Endothelial cell of umbilical vein (primary cell): Measurements from ENCODE around the gene SHC4. TPM values are rescaled to one million over a fixed set of nuclear protein-coding genes. Genes with fewer than 3 reads are reported as not detected.

Source experiments
- BruUV-seq: library from RNA; stranded (reverse); fragments of 400-500 nt; replicated peaks from 2 replicates; lab custom pipeline; 2021; lab: Mats Ljungman, UMichigan
- CTCF ChIA-PET: fragments of 300-600, 350-600 bp; sonication (Branson Sonifier 250); formaldehyde crosslinking; loops from one replicate; lab custom pipeline; 2021; ENCODE audit warnings: antibody characterized with exemption, inconsistent platforms; lab: Charles Lee
- POLR2A ChIA-PET: fragments of 300-600, 350-600 bp; sonication (Branson Sonifier 250); formaldehyde crosslinking; loops from one replicate; lab custom pipeline; 2021; ENCODE audit warnings: antibody characterized with exemption, inconsistent platforms; lab: Charles Lee
- DNase-seq: peaks from one replicate; pipeline ENCODE4 v3.0.0-alpha.2; 2011; ENCODE audit warnings: low read depth, low spot score
- FAIRE-seq: peaks from 2 replicates; lab custom pipeline; 2011; peaks lifted over from hg19 to GRCh38; lab: Jason Lieb, UNC
- H2AFZ ChIP-seq: 2 replicates; pipeline ENCODE4 v1.6.0; 2012; ENCODE audit warnings: low read depth, low read length, control low read depth, inconsistent platforms
- H3K27ac ChIP-seq: 2 replicates; pipeline ENCODE4 v1.5.1; 2011; ENCODE audit warnings: low read depth, mild to moderate bottlenecking, control low read depth, low read length, moderate library complexity; ENCODE audit not compliant: insufficient read depth
- H3K27me3 ChIP-seq, 2 experiments: 2 replicates each; pipeline versions ENCODE4 v1.6.0 to v1.6.1; 2011; ENCODE audit warnings: low read length in 2 of 2, mixed read lengths in 1 of 2; ENCODE audit not compliant: control insufficient read depth in 2 of 2, insufficient read depth in 2 of 2
- H3K36me3 ChIP-seq, 2 experiments: 2 replicates in 1 of 2; 3 replicates in 1 of 2; pipeline ENCODE4 v1.5.1; 2011; ENCODE audit warnings: low read length in 2 of 2, mild to moderate bottlenecking in 1 of 2, moderate library complexity in 1 of 2; ENCODE audit not compliant: control insufficient read depth in 2 of 2, insufficient read depth in 2 of 2; ENCODE audit errors: extremely low read depth in 1 of 2
- H3K4me1 ChIP-seq: 3 replicates; pipeline ENCODE4 v1.5.1; 2011; ENCODE audit warnings: mild to moderate bottlenecking, low read length; ENCODE audit not compliant: control insufficient read depth, insufficient read depth; ENCODE audit errors: extremely low read depth
- H3K4me2 ChIP-seq: 2 replicates; pipeline ENCODE4 v1.6.1; 2011; ENCODE audit warnings: low read length, control low read depth, mixed read lengths; ENCODE audit not compliant: insufficient read depth
- H3K4me3 ChIP-seq, 3 experiments: fragments of 200-600 bp in 1 of 3; sonication (generic), shearing (Covaris generic) in 1 of 3; replicated peaks in 1 of 3; 2 replicates each; pipeline ENCODE4 v1.5.1; 2011 to 2016; ENCODE audit warnings: control low read depth in 3 of 3, low read length in 3 of 3, mild to moderate bottlenecking in 2 of 3, inconsistent platforms in 1 of 3, low read depth in 1 of 3, moderate library complexity in 1 of 3; ENCODE audit not compliant: insufficient read depth in 1 of 3
- H3K79me2 ChIP-seq: 2 replicates; pipeline ENCODE4 v1.6.0; 2012; ENCODE audit warnings: low read length, inconsistent platforms; ENCODE audit not compliant: control insufficient read depth, insufficient read depth
- H3K9ac ChIP-seq: replicated peaks from 2 replicates; pipeline ENCODE3; 2011; ENCODE audit warnings: low read length, control low read depth; ENCODE audit not compliant: insufficient read depth; ENCODE audit errors: extremely low read depth
- H3K9me1 ChIP-seq: replicated peaks from 3 replicates; pipeline ENCODE4 v1.6.0; 2011; ENCODE audit warnings: mild to moderate bottlenecking, low read length; ENCODE audit not compliant: control insufficient read depth, insufficient read depth; ENCODE audit errors: extremely low read depth
- H3K9me3 ChIP-seq: replicated peaks from 2 replicates; pipeline ENCODE4 v1.5.1; 2012; ENCODE audit warnings: low read length, inconsistent platforms; ENCODE audit not compliant: control insufficient read depth, insufficient read depth
- H4K20me1 ChIP-seq: replicated peaks from 2 replicates; pipeline ENCODE3; 2011; ENCODE audit warnings: mild to moderate bottlenecking, low read length; ENCODE audit not compliant: control insufficient read depth, insufficient read depth; ENCODE audit errors: extremely low read depth
- EZH2 ChIP-seq: IDR thresholded peaks from 2 replicates; pipeline ENCODE4 v1.6.1; 2012; ENCODE audit warnings: borderline replicate concordance, low read depth, mild to moderate bottlenecking, moderate library complexity, low read length, inconsistent platforms; ENCODE audit not compliant: severe bottlenecking
- FOS ChIP-seq: IDR thresholded peaks from 2 replicates; pipeline ENCODE4 v1.6.1; 2011; ENCODE audit warnings: mild to moderate bottlenecking, low read length, moderate library complexity, borderline replicate concordance; ENCODE audit not compliant: insufficient read depth
- GATA2 ChIP-seq: IDR thresholded peaks from 2 replicates; pipeline ENCODE4 v1.7.0; 2011; ENCODE audit warnings: low read depth, mild to moderate bottlenecking, moderate library complexity, mixed read lengths, low read length; ENCODE audit not compliant: insufficient read length, insufficient read depth
- JUN ChIP-seq: IDR thresholded peaks from 2 replicates; pipeline ENCODE4 v1.6.1; 2011; ENCODE audit warnings: borderline replicate concordance, low read depth; ENCODE audit not compliant: insufficient read length, insufficient read depth
- POLR2A ChIP-seq: IDR thresholded peaks from 2 replicates; pipeline ENCODE4 v1.6.1; 2012; ENCODE audit warnings: low read depth, mild to moderate bottlenecking, control low read depth, low read length
- POLR2AphosphoS5 ChIP-seq: IDR thresholded peaks from 2 replicates; pipeline ENCODE4 v1.6.1; 2012; ENCODE audit warnings: low read depth, mild to moderate bottlenecking, control low read depth, low read length, moderate library complexity; ENCODE audit not compliant: insufficient read depth
- dilution Hi-C: fragments of 300-500 bp; cut with MboI; formaldehyde crosslinking; loops from one replicate; pipeline ENCODE4 v1.15.0; 2019; ENCODE audit warnings: low sequenced_read_pairs; ENCODE audit not compliant: extremely low pct_ligation_motif_present
- intact Hi-C: fragments of 100-400 bp; cut with micrococcal nuclease; formaldehyde crosslinking; loops from one replicate; pipeline ENCODE4 v1.10.0; 2022
- polyA plus RNA-seq, 4 experiments: library from polyadenylated mRNA; depleted of rRNA in 3 of 4; stranded (reverse) in 3 of 4; unstranded in 1 of 4; fragments of >200 nt; gene quantifications; 2 replicates each; pipeline versions ENCODE4 v1.2.1 to v1.2.3, GENCODE V29; 2011 to 2012; ENCODE audit warnings: missing spikeins in 1 of 4
- total RNA-seq: library from RNA; stranded (reverse); gene quantifications from 2 replicates; pipeline ENCODE4 v1.2.3, GENCODE V29; 2021
- TF ChIP-seq, protein P1 (sequence below), 2 donors: IDR thresholded peaks; 1 replicate in 1 of 2; 2 replicates in 1 of 2; pipeline ENCODE4 v1.5.1; 2011; ENCODE audit warnings: low read length in 2 of 2, mild to moderate bottlenecking in 2 of 2, moderate library complexity in 2 of 2, control low read depth in 1 of 2, inconsistent platforms in 1 of 2, low read depth in 1 of 2; ENCODE audit not compliant: insufficient read depth in 1 of 2; ENCODE audit errors: extremely low read depth in 1 of 2

SHC4 gene
- total and polyA plus RNA-seq, 2 donors (not counting 3 experiments of a cell fraction or from before 2014, with no cell fraction given): 0.20 TPM; not detected in 1

GRCh38 chr15:48777645-48778330, 185.9 kb downstream of the SHC4 start:
- CTCF ChIA-PET: interaction anchor here (0.8 to 1.2 kb wide), 3 partner anchors 13 to 37 kb away, joined by 3 to 4 read pairs (median 4); no protein-coding TSS in a partner anchor
- no peaks in the 10 kb centered on the region for H3K27me3 ChIP-seq
- DNase-seq (no peak), FAIRE-seq (no peak)
- H2AFZ ChIP-seq: no peak overlapping the region
- H4K20me1 ChIP-seq: no peaks in the 10 kb centered on the region
- no peak overlapping the region for H3K27ac ChIP-seq
- H3K9ac ChIP-seq: no peak overlapping the region
- H3K79me2 ChIP-seq: no peaks in the 10 kb centered on the region
- H3K4me1 ChIP-seq: peaks cover 21% of the 10 kb centered on the region
- POLR2A ChIA-PET: no interaction called here
- dilution Hi-C loops: no loop called here
- BruUV-seq: no TSS peak
- H3K9me1 ChIP-seq: peaks cover 2% of the 10 kb centered on the region
- intact Hi-C loops: loop anchor here (10.0 kb wide), 1 partner anchor 133 kb away; the partner anchor contains the start of gene FBN1
- TF ChIP-seq POLR2A: no peak
- TF ChIP-seq GATA2: no peak
- H3K36me3 ChIP-seq: peaks cover 0 to 13% of the 10 kb centered on the region in 2 experiments
- H3K4me2 ChIP-seq: no peak overlapping the region
- no peak overlapping the region for H3K4me3 ChIP-seq
- H3K9me3 ChIP-seq: no peaks in the 10 kb centered on the region

DNA sequence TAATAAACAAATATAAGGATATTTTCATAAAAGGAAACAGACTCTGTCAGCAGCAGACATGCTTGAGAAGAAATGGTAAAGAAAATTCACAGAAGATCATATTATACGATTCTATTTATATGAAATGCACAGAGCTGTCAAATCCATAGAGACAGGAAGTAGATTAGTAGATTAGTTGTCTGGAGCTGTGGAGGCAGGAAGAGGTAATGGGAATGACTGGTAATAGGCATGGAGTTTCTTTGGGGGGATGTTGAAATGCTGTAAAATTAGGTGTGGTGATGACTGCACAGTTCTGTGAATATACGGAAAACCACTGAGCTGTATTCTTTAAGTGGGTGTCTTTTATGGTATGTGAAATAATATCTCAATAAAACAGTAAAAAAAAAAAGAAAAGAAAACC, 188.2 kb downstream of the SHC4 start:
- Histone ChIP-seq H3K36me3 (peaks cover 0 to 2% of the 10 kb centered on the region in 2 experiments), H3K9ac (no peak overlapping the region), H2AFZ (no peak overlapping the region), H3K4me1 (peaks cover 23% of the 10 kb centered on the region), H3K79me2 (no peaks in the 10 kb centered on the region), H3K9me1 (no peaks in the 10 kb centered on the region), H3K27ac (peak overlapping the region; percentile 32), H3K4me2 (peak overlapping the region; percentile 30), H4K20me1 (no peaks in the 10 kb centered on the region), H3K4me3 (no peak overlapping the region), H3K9me3 (no peaks in the 10 kb centered on the region), H3K27me3 (no peaks in the 10 kb centered on the region)
- dilution Hi-C loops (no loop called here), intact Hi-C loops (loop anchor here (10.0 kb wide), 1 partner anchor 131 kb away; the partner anchor contains the start of gene FBN1)
- BruUV-seq: no TSS peak
- POLR2A ChIA-PET: no interaction called here
- CTCF ChIA-PET: interaction anchor here (0.8 to 1.5 kb wide), 6 partner anchors 9 to 417 kb away, joined by 3 to 7 read pairs (median 4); no protein-coding TSS in a partner anchor
- DNase-seq (peak; percentile 33), FAIRE-seq (no peak)
- no peak for TF ChIP-seq EZH2
- TF ChIP-seq GATA2: peak; percentile 40
- no peak for TF ChIP-seq JUN
- TF ChIP-seq, protein P1, sequence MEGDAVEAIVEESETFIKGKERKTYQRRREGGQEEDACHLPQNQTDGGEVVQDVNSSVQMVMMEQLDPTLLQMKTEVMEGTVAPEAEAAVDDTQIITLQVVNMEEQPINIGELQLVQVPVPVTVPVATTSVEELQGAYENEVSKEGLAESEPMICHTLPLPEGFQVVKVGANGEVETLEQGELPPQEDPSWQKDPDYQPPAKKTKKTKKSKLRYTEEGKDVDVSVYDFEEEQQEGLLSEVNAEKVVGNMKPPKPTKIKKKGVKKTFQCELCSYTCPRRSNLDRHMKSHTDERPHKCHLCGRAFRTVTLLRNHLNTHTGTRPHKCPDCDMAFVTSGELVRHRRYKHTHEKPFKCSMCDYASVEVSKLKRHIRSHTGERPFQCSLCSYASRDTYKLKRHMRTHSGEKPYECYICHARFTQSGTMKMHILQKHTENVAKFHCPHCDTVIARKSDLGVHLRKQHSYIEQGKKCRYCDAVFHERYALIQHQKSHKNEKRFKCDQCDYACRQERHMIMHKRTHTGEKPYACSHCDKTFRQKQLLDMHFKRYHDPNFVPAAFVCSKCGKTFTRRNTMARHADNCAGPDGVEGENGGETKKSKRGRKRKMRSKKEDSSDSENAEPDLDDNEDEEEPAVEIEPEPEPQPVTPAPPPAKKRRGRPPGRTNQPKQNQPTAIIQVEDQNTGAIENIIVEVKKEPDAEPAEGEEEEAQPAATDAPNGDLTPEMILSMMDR (IDR thresholded peaks at IDR 0.05; ENCODE audit: extremely low read depth in 1 of 2, insufficient read depth in 1 of 2, low read depth in 1 of 2, low read length in 2 of 2): no peak
- no peak for TF ChIP-seq FOS
- TF ChIP-seq POLR2AphosphoS5: no peak
